ENCODE measurements around the gene MYO1A.

Gene MYO1A

DNA sequence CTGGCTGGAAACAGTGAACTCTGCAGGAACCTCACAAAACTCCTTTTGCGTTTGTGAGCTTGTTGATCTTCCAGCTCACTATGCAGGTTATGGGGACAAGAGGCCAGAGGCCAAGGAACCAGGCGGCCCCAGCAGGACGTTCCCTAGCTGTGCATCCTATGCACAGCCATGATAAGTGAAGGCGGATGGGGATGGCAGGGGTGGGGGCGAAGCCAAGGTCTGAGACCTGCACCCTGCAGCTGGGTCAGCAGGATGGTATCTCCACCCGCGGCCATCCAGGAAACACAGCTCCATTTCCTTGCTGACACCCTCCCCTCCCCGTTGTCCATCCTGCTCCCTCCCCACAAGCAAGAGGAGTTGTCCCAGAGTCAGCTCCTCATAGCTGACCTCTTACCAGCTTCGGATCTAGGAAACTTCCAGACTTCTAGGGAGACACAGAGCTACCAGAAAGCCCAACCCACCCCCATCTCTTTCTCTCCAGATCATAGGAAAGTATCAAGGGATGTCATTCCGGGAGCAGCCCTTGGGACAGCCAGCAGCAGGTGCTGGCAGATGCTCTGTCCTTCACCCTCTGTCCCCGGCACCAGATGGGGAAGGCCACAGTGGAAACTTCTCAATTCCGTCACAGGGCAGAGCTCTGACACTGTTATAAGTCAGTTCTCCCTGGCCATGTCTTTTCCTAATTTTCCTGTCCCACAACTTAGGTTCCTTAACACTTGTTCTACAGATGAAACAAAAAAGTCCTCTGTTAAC lies 53.0 kb downstream of the MYO1A start:
- Histone ChIP-seq H3K27ac (no peak overlapping the region), H3K4me1 (peaks cover 21% of the 10 kb centered on the region), H3K4me3 (no peak overlapping the region), H3K9ac (no peak overlapping the region), H3K27me3 (no peaks in the 10 kb centered on the region), H3K9me3 (no peaks in the 10 kb centered on the region), H3K36me3 (peaks cover 69% of the 10 kb centered on the region), H4K20me1 (peaks cover 69% of the 10 kb centered on the region), H3K4me2 (no peak overlapping the region)
- no peak for TF ChIP-seq Cebpa-rat (IDR thresholded peaks at IDR 0.05)

DNA sequence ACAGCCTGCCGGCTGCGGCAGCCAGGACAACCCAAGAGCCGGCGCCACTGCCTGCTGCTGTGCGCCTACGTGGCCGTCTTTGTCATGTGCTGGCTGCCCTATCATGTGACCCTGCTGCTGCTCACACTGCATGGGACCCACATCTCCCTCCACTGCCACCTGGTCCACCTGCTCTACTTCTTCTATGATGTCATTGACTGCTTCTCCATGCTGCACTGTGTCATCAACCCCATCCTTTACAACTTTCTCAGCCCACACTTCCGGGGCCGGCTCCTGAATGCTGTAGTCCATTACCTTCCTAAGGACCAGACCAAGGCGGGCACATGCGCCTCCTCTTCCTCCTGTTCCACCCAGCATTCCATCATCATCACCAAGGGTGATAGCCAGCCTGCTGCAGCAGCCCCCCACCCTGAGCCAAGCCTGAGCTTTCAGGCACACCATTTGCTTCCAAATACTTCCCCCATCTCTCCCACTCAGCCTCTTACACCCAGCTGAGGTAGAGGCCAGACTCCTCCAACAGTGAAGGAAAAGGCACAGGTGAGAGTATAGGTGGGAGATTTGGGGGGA lies 53.9 kb downstream of the MYO1A start:
- Histone ChIP-seq H3K9me3 (no peaks in the 10 kb centered on the region), H3K27ac (no peak overlapping the region), H3K9ac (no peak overlapping the region), H3K27me3 (no peaks in the 10 kb centered on the region), H3K36me3 (peaks cover 59% of the 10 kb centered on the region), H4K20me1 (peaks cover 59% of the 10 kb centered on the region), H3K4me1 (peaks cover 27% of the 10 kb centered on the region), H3K4me3 (no peak overlapping the region), H3K4me2 (no peak overlapping the region)
- no peak for TF ChIP-seq Cebpa-rat (IDR thresholded peaks at IDR 0.05)

DNA sequence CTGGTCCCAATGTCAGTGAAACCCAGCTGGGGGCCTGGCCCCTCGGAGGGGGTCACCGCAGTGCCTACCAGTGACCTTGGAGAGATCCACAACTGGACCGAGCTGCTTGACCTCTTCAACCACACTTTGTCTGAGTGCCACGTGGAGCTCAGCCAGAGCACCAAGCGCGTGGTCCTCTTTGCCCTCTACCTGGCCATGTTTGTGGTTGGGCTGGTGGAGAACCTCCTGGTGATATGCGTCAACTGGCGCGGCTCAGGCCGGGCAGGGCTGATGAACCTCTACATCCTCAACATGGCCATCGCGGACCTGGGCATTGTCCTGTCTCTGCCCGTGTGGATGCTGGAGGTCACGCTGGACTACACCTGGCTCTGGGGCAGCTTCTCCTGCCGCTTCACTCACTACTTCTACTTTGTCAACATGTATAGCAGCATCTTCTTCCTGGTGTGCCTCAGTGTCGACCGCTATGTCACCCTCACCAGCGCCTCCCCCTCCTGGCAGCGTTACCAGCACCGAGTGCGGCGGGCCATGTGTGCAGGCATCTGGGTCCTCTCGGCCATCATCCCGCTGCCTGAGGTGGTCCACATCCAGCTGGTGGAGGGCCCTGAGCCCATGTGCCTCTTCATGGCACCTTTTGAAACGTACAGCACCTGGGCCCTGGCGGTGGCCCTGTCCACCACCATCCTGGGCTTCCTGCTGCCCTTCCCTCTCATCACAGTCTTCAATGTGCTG lies 54.6 kb downstream of the MYO1A start:
- Histone ChIP-seq H3K4me1 (peaks cover 28% of the 10 kb centered on the region), H3K4me3 (no peak overlapping the region), H4K20me1 (peaks cover 53% of the 10 kb centered on the region), H3K9ac (no peak overlapping the region), H3K27me3 (no peaks in the 10 kb centered on the region), H3K27ac (no peak overlapping the region), H3K4me2 (no peak overlapping the region), H3K9me3 (no peaks in the 10 kb centered on the region), H3K36me3 (peaks cover 53% of the 10 kb centered on the region)
- no peak for TF ChIP-seq Cebpa-rat (IDR thresholded peaks at IDR 0.05)

DNA sequence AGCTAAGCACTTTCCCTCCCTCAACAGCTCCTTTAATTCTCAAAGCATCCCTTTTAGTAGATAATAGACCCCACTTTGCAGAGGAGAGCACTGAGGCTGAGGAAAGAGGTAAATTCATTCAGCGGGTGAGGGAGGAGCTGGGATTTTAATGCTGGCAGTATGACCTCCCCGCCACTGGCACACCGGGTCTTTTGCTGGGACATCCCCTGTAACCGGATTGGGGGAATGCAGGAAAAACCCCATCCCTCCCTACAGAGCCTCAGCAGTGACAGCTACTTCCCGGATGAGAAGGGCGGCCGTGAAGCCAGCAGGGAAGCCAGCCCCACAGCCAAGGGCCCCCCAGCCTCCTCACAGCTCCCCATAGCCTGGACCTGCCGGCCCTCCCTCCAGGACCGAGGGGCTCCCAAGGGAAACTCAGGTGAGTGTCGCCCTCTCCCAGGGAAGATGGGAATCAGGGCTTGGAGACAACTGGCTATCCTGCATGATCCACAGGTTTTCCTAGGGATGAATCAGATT lies 55.6 kb downstream of the MYO1A start:
- H4K20me1 ChIP-seq, result peaks cover 42% of the 10 kb centered on the region
- TF ChIP-seq Cebpa-rat (IDR thresholded peaks at IDR 0.05), result no peak
- no peak overlapping the region for H3K27ac ChIP-seq
- peaks cover 42% of the 10 kb centered on the region for H3K36me3 ChIP-seq
- H3K9me3 ChIP-seq, result no peaks in the 10 kb centered on the region
- peaks cover 27% of the 10 kb centered on the region for H3K4me1 ChIP-seq
- H3K27me3 ChIP-seq, result no peaks in the 10 kb centered on the region
- H3K4me3 ChIP-seq, result no peak overlapping the region
- H3K4me2 ChIP-seq, result no peak overlapping the region
- H3K9ac ChIP-seq, result no peak overlapping the region

DNA sequence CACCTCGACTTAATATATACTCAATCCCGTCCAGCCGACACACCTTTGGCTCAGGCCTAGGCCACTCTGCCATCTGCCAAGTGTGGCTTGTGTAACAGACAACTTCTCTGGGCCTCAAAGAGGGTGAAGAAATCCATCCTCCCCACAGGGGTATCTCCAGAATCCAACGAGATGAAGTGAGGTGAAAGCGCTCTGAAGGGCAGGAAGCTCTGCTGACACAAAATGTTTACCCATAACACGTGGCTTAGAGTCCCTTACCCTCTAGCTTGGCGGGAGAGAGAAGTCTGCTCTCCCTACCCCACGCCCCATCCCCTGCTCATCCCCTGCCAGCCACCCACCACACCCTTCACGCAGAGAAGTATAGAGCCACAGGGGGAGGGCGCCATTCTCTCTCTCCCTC lies 56.6 kb downstream of the MYO1A start:
- Histone ChIP-seq H3K27ac (no peak overlapping the region), H3K9ac (no peak overlapping the region), H3K9me3 (no peaks in the 10 kb centered on the region), H3K4me2 (no peak overlapping the region), H4K20me1 (peaks cover 32% of the 10 kb centered on the region), H3K4me1 (peaks cover 28% of the 10 kb centered on the region), H3K36me3 (peaks cover 34% of the 10 kb centered on the region), H3K27me3 (no peaks in the 10 kb centered on the region), H3K4me3 (no peak overlapping the region)
- no peak for TF ChIP-seq Cebpa-rat (IDR thresholded peaks at IDR 0.05)

DNA sequence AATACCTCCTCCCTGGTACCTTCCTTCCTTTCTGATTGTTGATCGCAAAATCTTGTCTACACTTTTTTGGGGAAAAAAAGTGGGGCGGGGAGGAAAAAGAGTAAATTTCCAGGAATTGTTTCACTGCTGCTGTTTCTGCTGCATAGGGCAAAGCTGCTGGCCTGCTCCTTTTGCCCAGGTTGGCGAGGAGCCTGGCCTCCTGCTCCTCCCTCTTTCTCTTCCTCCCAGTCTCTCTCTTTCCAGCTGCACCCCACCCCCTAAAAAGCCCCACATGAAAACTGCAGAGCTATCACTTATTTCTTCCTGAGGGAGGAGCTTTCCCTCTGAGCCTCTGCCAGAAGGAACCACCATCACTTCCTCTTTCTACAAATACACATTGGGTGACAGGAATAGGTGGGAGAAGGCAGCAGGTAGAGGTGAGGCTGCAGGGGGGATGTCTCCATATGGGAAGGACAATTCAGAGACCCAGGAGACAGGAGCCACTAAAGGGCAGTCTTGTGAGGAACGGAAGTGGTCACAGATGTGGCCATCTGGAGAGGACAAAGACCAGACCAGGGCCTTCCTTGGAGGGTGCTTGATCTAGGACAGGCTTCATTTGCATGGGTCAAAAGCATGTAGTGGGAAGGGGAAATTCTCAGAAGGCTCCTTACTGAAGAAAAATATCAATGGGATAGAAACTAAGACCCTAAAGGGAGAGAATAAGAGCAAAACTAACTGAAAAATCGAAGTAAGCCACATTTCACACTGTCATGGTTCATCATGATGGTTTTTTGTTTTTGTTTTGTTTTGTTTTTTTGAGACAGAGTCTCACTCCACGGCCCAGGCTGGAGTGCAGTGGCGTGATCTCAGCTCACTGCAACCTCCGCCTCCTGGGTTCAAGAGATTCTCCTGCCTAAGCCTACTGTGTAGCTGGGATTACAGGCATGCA lies 58.3 kb downstream of the MYO1A start:
- Histone ChIP-seq H3K27me3 (no peaks in the 10 kb centered on the region), H3K4me2 (peak overlapping the region; percentile 74), H3K36me3 (peaks cover 16% of the 10 kb centered on the region), H3K9ac (peak overlapping the region; percentile 46), H3K27ac (peak overlapping the region; percentile 73), H3K9me3 (no peaks in the 10 kb centered on the region), H3K4me1 (peaks cover 43% of the 10 kb centered on the region), H3K4me3 (no peak overlapping the region), H4K20me1 (peaks cover 15% of the 10 kb centered on the region; the same call in 1 of the 2 replicates)
- no peak for TF ChIP-seq Cebpa-rat (IDR thresholded peaks at IDR 0.05)

DNA sequence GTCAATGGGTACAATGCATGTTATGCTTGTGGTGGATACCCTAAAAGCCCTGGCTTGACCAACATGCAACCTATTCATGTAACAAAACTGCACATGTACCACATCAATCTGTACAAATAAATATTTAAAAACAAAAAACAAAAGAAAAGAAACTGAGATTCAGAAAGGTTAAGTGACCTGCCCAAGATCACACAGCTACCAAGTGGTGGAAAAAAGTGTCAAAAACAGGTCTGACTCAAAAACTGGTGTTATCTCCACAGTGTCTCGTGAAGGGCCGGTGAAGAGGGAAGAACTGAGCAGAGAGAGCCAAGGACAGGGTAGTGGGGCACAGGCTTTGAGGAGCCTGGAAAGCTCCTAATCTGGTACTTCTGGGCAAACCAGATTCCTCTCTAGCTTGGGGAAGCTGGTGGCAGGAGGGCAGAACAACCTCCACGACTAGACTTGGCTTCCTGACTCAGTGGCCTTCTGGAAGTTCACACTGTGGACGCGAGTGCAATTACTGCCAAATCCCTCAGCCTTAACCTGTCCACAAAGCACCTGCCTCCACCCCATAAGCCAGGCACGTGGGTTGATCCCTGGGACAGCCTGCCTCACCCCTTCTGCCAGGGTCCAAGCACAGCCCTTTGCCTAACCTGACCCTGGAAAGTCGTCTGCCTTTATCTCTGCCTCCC lies 59.1 kb downstream of the MYO1A start:
- no peak for TF ChIP-seq Cebpa-rat (IDR thresholded peaks at IDR 0.05)
- H3K4me3 ChIP-seq, result no peak overlapping the region
- H3K4me1 ChIP-seq, result peaks cover 43% of the 10 kb centered on the region
- peak overlapping the region; percentile 73 for H3K27ac ChIP-seq
- peaks cover 7% of the 10 kb centered on the region; the same call in 1 of the 2 replicates for H4K20me1 ChIP-seq
- peak overlapping the region; percentile 74 for H3K4me2 ChIP-seq
- no peaks in the 10 kb centered on the region for H3K9me3 ChIP-seq
- no peaks in the 10 kb centered on the region for H3K27me3 ChIP-seq
- peaks cover 8% of the 10 kb centered on the region for H3K36me3 ChIP-seq
- peak overlapping the region; percentile 46 for H3K9ac ChIP-seq

DNA sequence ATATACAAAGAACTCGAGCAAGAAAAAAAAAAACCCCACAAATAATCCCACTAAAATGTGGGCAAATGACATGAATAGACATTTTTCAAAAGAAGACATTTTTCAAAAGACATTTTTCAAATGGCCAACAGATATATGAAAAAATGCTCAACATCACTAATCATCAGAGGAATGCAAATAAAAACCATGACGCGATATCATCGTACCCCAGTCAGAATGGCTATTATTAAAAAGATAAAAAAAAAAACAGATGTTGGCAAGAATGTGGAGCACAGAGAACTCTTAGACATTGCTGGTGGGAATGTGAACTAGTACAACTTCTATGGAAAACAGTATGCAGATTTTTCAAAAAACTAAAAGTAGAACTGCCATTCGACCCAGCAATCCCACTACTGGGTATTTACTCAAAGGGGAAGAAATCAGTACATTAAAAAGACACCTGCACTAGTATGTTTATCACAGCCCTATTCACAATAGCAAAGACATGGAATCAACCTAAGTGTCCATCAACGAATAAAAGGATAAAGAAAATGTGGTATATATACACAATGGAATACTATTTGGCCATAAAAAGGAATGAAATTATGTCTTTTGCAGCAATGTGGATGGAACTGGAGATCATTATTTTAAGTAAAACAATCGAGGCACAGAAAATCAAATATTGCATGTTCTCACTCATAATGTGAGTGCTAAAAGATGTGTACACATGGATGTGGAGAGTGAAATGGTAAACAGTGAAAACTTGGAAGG lies 59.9 kb downstream of the MYO1A start:
- Histone ChIP-seq H3K9ac (no peak overlapping the region), H3K4me3 (no peak overlapping the region), H3K36me3 (peaks cover under 1% of the 10 kb centered on the region; the same call in 1 of the 2 replicates), H3K27me3 (no peaks in the 10 kb centered on the region), H4K20me1 (no peaks in the 10 kb centered on the region; the same call in 1 of the 2 replicates), H3K27ac (no peak overlapping the region), H3K9me3 (no peaks in the 10 kb centered on the region), H3K4me2 (peak overlapping the region; percentile 74), H3K4me1 (peaks cover 43% of the 10 kb centered on the region)
- TF ChIP-seq Cebpa-rat (IDR thresholded peaks at IDR 0.05), result no peak

Data from BLaER1 (cell line).